Measurements from ENCODE around the gene OARD1.

Gene OARD1

GRCh38 chr6:41058783-41059181, 13.4 kb downstream of the OARD1 start:
- TF ChIP-seq, protein P1, sequence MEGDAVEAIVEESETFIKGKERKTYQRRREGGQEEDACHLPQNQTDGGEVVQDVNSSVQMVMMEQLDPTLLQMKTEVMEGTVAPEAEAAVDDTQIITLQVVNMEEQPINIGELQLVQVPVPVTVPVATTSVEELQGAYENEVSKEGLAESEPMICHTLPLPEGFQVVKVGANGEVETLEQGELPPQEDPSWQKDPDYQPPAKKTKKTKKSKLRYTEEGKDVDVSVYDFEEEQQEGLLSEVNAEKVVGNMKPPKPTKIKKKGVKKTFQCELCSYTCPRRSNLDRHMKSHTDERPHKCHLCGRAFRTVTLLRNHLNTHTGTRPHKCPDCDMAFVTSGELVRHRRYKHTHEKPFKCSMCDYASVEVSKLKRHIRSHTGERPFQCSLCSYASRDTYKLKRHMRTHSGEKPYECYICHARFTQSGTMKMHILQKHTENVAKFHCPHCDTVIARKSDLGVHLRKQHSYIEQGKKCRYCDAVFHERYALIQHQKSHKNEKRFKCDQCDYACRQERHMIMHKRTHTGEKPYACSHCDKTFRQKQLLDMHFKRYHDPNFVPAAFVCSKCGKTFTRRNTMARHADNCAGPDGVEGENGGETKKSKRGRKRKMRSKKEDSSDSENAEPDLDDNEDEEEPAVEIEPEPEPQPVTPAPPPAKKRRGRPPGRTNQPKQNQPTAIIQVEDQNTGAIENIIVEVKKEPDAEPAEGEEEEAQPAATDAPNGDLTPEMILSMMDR (IDR thresholded peaks at IDR 0.05; ENCODE audit: low read length, missing control alignments): no peak
- H3K4me3 ChIP-seq (replicated peaks; ENCODE audit: low read depth, low read length): no peak overlapping the region
- DNase-seq (ENCODE audit: low read depth): no peak

- H3K4me3 ChIP-seq (replicated peaks; ENCODE audit: low read depth, low read length): no peak overlapping the region
- DNase-seq (ENCODE audit: low read depth): no peak
- TF ChIP-seq, protein P1 (IDR thresholded peaks at IDR 0.05; ENCODE audit: low read length, missing control alignments): no peak
Observed at GRCh38 chr6:41056768-41057490, 15.2 kb downstream of the OARD1 start.

GRCh38 chr6:41055149-41055548, 17.0 kb downstream of the OARD1 start:
- TF ChIP-seq, protein P1 (IDR thresholded peaks at IDR 0.05; ENCODE audit: low read length, missing control alignments): no peak
- DNase-seq (ENCODE audit: low read depth): no peak

GRCh38 chr6:41054511-41054910, 17.6 kb downstream of the OARD1 start:
- TF ChIP-seq, protein P1 (IDR thresholded peaks at IDR 0.05; ENCODE audit: low read length, missing control alignments): no peak
- no peak for DNase-seq (ENCODE audit: low read depth)
- H3K4me3 ChIP-seq (replicated peaks; ENCODE audit: low read depth, low read length): no peak overlapping the region

More at GRCh38 chr6:41055149-41055548, 17.0 kb downstream of the OARD1 start:
- no peak overlapping the region for H3K4me3 ChIP-seq (replicated peaks; ENCODE audit: low read depth, low read length)

DNA sequence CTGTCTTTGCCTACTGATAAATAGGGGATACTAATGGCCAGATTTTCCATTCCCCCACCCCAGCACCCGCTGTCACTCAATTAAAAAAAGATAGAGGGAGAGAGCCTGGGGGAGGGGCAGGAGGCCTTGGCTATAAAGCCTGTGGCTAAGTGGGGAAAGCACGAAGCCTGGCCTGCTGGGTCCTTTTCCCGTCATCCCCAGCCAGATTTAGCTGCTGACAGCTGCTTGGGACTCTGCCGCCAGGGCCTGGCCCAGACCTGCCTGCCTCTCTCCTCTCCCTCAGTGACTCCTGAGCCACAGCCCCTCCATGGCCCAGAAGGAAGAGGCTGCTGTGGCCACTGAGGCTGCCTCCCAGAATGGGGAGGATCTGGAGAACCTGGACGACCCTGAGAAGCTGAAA, 19.1 kb downstream of the OARD1 start, which contains the start of gene APOBEC2:
Gene APOBEC2 (plus strand): TSS at position 162 of the 400 bp plus-strand sequence. CDS start 146 bp downstream, at position 308.
- TF ChIP-seq, protein P1 (IDR thresholded peaks at IDR 0.05; ENCODE audit: low read length, missing control alignments): no peak
- no peak within 1 kb of the TSS for H3K4me3 ChIP-seq (replicated peaks; ENCODE audit: low read depth, low read length)
- no peak for DNase-seq (ENCODE audit: low read depth)

DNA sequence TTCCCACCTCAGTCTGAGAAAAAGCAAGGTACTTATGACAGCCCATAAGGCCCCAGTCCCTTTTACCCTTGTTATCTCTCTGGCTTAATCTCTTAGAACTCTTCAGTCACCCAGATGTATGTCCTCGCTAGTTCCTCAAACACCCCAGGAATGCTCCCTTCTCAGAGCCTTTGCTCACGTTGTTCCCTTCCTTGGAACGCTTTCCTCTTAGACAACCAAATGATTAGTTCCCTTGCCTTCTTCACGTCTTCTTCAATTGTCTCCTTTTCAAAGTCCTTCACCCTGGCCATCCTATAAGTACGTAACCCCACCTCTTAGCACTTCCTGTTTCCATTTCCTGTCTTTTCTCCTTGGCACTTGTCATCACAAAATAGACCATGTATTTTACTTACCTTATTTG, 20.3 kb downstream of the OARD1 start:
- DNase-seq (ENCODE audit: low read depth): no peak
- no peak overlapping the region for H3K4me3 ChIP-seq (replicated peaks; ENCODE audit: low read depth, low read length)
- TF ChIP-seq, protein P1 (IDR thresholded peaks at IDR 0.05; ENCODE audit: low read length, missing control alignments): no peak

- TF ChIP-seq, protein P1 (IDR thresholded peaks at IDR 0.05; ENCODE audit: low read length, missing control alignments): no peak
- no peak for DNase-seq (ENCODE audit: low read depth)
- H3K4me3 ChIP-seq (replicated peaks; ENCODE audit: low read depth, low read length): no peak overlapping the region
Observed at GRCh38 chr6:41050536-41050935, 21.6 kb downstream of the OARD1 start.
